T-cell (primary cell): ENCODE measurements around the gene NR1H2. TPM values are rescaled to one million over a fixed set of nuclear protein-coding genes. Genes with fewer than 3 reads are reported as not detected.
"Not testable (repeated sequence)": the region's sequence is repeated elsewhere in the genome, so short reads cannot be mapped to it uniquely, and the experiment has no call there.

Experiments used
- ATAC-seq, 4 experiments: fragments of 200-7000 bp in 3 of 4; fragments of 150-1000 bp in 1 of 4; cut with Tn5 transposase; replicated peaks in 1 of 4; 1 replicate in 3 of 4; 2 replicates in 1 of 4; pipeline ENCODE4 v1.10.0; 2021; ENCODE audit warnings: moderate library complexity in 3 of 4, mild to moderate bottlenecking in 2 of 4, moderate number of reproducible peaks in 1 of 4
- CTCF ChIA-PET, 2 donors: fragments of 300-600 bp; sonication (Branson Sonifier 250); formaldehyde crosslinking; loops; one replicate each; lab custom pipeline; 2022; ENCODE audit warnings: antibody characterized with exemption in 2 of 2; lab: Charles Lee
- POLR2A ChIA-PET, 2 donors: fragments of 300-600 bp; sonication (Branson Sonifier 250); formaldehyde crosslinking; loops; one replicate each; lab custom pipeline; 2022; ENCODE audit warnings: antibody characterized with exemption in 2 of 2; lab: Charles Lee
- DNase-seq, 35 experiments: peaks; one replicate each; pipeline versions ENCODE4 v3.0.0 to v3.0.0-alpha.2; 2013 to 2023
- H3K27ac ChIP-seq: one replicate; pipeline ENCODE4 v1.5.1; 2013; ENCODE audit warnings: low read length
- H3K27me3 ChIP-seq, 2 experiments: replicated peaks in 1 of 2; 1 replicate in 1 of 2; 2 replicates in 1 of 2; pipeline versions ENCODE4 v1.6.1 to v1.7.0; 2013; ENCODE audit warnings: low read length in 1 of 2, mixed read lengths in 1 of 2; ENCODE audit not compliant: control insufficient read depth in 2 of 2, insufficient read depth in 2 of 2; ENCODE audit errors: extremely low read depth in 1 of 2
- H3K36me3 ChIP-seq, 2 donors: 1 replicate in 1 of 2; 2 replicates in 1 of 2; pipeline versions ENCODE4 v1.6.1 to v1.7.0; 2013; ENCODE audit warnings: low read length in 1 of 2; ENCODE audit not compliant: control insufficient read depth in 2 of 2, insufficient read depth in 1 of 2; ENCODE audit errors: extremely low read depth in 1 of 2
- H3K4me1 ChIP-seq, 2 experiments: 1 replicate in 1 of 2; 2 replicates in 1 of 2; pipeline versions ENCODE4 v1.6.1 to v1.7.0; 2013; ENCODE audit warnings: low read length in 2 of 2, mixed read lengths in 1 of 2; ENCODE audit not compliant: insufficient read depth in 2 of 2, control insufficient read depth in 1 of 2; ENCODE audit errors: extremely low read depth in 1 of 2
- H3K4me3 ChIP-seq, 2 donors: 1 replicate in 1 of 2; 2 replicates in 1 of 2; pipeline versions ENCODE4 v1.5.1 to v1.7.0; 2013; ENCODE audit warnings: mild to moderate bottlenecking in 2 of 2, low read length in 1 of 2, moderate library complexity in 1 of 2; ENCODE audit not compliant: control insufficient read depth in 1 of 2; ENCODE audit errors: extremely low read depth in 1 of 2
- H3K9me3 ChIP-seq: 2 replicates; pipeline ENCODE4 v1.7.0; 2013
- H3K27ac Mint-ChIP-seq, 2 donors: one replicate each; pipeline ENCODE4 v1.8.0; 2020 to 2021; ENCODE audit warnings: mild to moderate bottlenecking in 2 of 2, mixed read lengths in 2 of 2
- H3K27me3 Mint-ChIP-seq, 2 donors: one replicate each; pipeline ENCODE4 v1.8.0; 2021 to 2022; ENCODE audit warnings: mixed read lengths in 2 of 2
- H3K36me3 Mint-ChIP-seq: one replicate; pipeline ENCODE4 v1.8.0; 2021; ENCODE audit warnings: mixed read lengths
- H3K4me1 Mint-ChIP-seq, 3 donors: one replicate each; pipeline ENCODE4 v1.8.0; 2020 to 2022; ENCODE audit warnings: mixed read lengths in 3 of 3, mild to moderate bottlenecking in 1 of 3
- H3K4me3 Mint-ChIP-seq, 3 donors: one replicate each; pipeline ENCODE4 v1.8.0; 2020 to 2022; ENCODE audit warnings: mild to moderate bottlenecking in 3 of 3, mixed read lengths in 3 of 3, moderate library complexity in 3 of 3
- H3K9me3 Mint-ChIP-seq, 3 donors: one replicate each; pipeline ENCODE4 v1.8.0; 2020 to 2022; ENCODE audit warnings: mixed read lengths in 3 of 3
- WGBS: methylation state at CpG from one replicate; pipeline ENCODE4 v1.1.5; 2013; ENCODE audit warnings: missing lambda C conversion rate; ENCODE audit not compliant: insufficient coverage; 5-methylcytosine and 5-hydroxymethylcytosine counted together
- total RNA-seq, 35 experiments: library from RNA in 6 of 35; stranded (reverse) in 6 of 35; fragments of 120-200 nt in 1 of 35; gene quantifications; one replicate each; pipeline versions ENCODE4 v1.2.1 to v1.2.4 and lab custom pipeline; 2013 to 2026

NR1H2 gene
- total RNA-seq, 5 donors from 2014 or later (not counting 1 experiment from before 2014, with no cell fraction given): 109 to 236 (median 117) TPM

DNA sequence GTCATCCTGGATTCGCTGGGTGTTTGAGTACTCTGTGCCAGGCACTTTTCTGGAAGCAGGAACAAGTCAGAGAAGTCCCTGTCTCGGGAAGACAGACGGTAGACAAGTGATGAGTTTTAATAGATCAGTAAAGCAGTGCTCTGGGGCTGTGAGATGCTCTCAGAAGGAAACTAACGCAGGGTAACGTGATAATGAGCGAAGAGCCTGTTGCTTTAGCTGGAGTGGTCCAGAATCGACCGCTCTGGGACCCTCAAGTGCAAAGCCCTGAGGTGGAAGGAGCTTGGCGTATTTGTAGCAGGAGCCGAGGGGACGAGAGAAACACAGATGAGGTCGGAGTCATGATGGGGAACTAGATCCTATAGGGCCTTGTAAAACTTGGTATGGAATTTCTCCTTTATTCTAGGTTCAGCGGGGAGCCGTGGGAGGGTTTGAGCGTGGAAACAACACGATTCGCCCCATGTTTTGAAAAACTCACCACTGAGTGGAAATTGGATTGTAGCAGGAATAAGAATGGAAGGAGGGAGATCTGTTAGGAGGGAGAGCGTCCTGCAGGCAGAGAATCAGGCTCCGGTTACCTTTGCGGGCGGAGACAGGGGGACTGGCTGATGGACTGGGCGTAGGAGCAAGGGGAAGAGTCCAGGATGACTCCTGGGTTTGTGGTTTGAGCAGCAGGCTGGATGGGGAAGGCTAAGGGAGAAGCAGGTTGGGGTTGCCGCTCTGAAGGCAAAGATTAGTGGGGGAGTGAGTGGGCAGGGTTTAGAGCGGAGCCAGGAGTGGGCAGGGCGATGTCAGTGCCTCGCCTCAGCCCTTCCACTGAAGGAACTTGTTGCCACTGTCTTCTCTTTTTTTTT is 8.7 kb downstream of the NR1H2 start:
- ChIA-PET POLR2A (interaction anchor here in 1 of 2 donors (1.0 kb wide), 1 partner anchor 27 kb away, joined by 3 read pairs; no protein-coding TSS in a partner anchor), CTCF (interaction anchor here in 1 of 2 donors (0.6 kb wide), 1 partner anchor 1948 kb away, joined by 9 read pairs; no protein-coding TSS in a partner anchor)
- H3K27me3 ChIP-seq: no peaks in the 10 kb centered on the region
- Mint-ChIP-seq H3K27ac (peak overlapping the region; percentile 79 to 92), H3K27me3 (no peaks in the 10 kb centered on the region), H3K9me3 (no peaks in the 10 kb centered on the region), H3K4me3 (peak overlapping the region; percentile 92 to 94 (median 92)), H3K4me1 (peaks cover 24 to 32% (median 31%) of the 10 kb centered on the region in 3 donors), H3K36me3 (peaks cover 14% of the 10 kb centered on the region)
- H3K9me3 ChIP-seq: no peaks in the 10 kb centered on the region
- H3K4me1 ChIP-seq: peaks cover 6 to 23% of the 10 kb centered on the region in 2 experiments
- ATAC-seq (no peak), DNase-seq (no peak)
- H3K36me3 ChIP-seq: peaks cover 13 to 38% of the 10 kb centered on the region in 2 donors
- 21% methylated on average over 24 of the region's 26 CpGs for WGBS
- H3K4me3 ChIP-seq: peak overlapping the region; percentile 45 to 72
- H3K27ac ChIP-seq: peak overlapping the region; percentile 69

DNA sequence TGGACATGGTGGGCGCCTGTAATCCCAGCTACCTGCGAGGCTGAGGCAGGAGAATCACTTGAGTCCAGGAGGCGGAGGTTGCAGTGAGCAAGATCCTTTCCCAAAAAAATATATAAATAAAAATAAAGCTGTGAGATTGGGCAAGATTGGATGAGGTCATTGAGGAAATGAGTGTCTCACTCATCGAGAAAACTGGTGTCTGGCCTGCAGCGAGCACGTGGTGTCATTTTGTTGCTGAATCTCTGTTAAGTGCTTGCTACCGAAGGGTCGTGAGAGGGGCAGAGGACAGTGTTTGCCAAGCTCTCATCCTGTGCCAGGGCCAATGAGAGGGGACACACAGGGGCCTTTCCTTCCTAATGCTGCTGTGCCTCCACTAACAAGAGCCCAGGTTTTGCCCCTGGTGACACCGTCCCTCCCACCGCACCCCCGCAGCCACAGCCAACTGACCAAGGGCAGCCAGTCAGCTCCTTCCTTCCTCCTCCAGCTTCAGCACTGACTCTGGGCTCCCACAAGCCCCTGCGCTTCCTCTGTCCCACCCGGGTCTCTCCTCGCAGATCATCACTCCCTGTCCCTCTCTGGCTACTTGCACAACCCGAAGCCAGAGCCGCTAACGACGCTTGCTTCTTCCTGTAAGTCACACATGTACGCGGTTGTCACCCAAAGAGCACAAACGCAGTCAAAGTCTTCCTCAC is 11.1 kb downstream of the NR1H2 start:
- Histone ChIP-seq H3K4me3 (no peak overlapping the region), H3K27me3 (no peaks in the 10 kb centered on the region), H3K9me3 (no peaks in the 10 kb centered on the region), H3K4me1 (peaks cover 6 to 20% of the 10 kb centered on the region in 2 experiments), H3K36me3 (peaks cover 13% of the 10 kb centered on the region in 2 donors), H3K27ac (no peak overlapping the region)
- CTCF ChIA-PET: interaction anchor here in 1 of 2 donors (1.0 kb wide), 1 partner anchor 21 kb away, joined by 4 read pairs; no protein-coding TSS in a partner anchor
- Mint-ChIP-seq H3K9me3 (no peaks in the 10 kb centered on the region), H3K27ac (no peak overlapping the region), H3K36me3 (peaks cover 10% of the 10 kb centered on the region), H3K27me3 (no peaks in the 10 kb centered on the region), H3K4me1 (peaks cover 24 to 30% (median 28%) of the 10 kb centered on the region in 3 donors), H3K4me3 (peak overlapping the region in 1 of 3 donors; percentile 35)
- WGBS: 94% methylated on average over 17 of the region's 21 CpGs
- ATAC-seq (no peak), DNase-seq (no peak)
- POLR2A ChIA-PET: no interaction called here

DNA sequence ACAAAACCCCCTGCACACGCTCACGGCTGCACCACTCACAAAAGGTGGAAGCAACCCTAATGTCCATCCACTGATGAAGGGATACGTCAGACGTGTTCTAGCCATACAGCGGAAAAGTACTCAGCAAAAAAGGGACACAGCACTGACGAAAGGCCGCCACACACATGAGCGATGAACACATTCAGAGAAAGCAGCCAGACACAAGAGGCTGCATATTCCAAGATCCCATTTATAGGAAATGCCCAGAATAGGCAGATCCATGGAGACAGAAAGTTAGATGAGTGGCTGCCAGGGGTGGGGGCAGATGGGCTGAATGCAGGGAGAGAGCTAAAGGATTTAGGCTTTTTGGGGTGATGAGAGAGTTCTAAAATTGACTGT is 11.6 kb downstream of the NR1H2 start:
- Histone ChIP-seq H3K27me3 (no peaks in the 10 kb centered on the region), H3K4me1 (peaks cover 6 to 20% of the 10 kb centered on the region in 2 experiments), H3K27ac (no peak overlapping the region), H3K9me3 (no peaks in the 10 kb centered on the region), H3K36me3 (peaks cover 8 to 13% of the 10 kb centered on the region in 2 donors), H3K4me3 (no peak overlapping the region)
- POLR2A ChIA-PET: no interaction called here
- Mint-ChIP-seq H3K27ac (no peak overlapping the region), H3K9me3 (no peaks in the 10 kb centered on the region), H3K4me1 (peaks cover 24 to 30% (median 28%) of the 10 kb centered on the region in 3 donors), H3K36me3 (peaks cover 10% of the 10 kb centered on the region), H3K27me3 (no peaks in the 10 kb centered on the region), H3K4me3 (peak overlapping the region in 1 of 3 donors; percentile 35)
- ATAC-seq: no peak
- 96% methylated on average over 8 of the region's 8 CpGs for WGBS
- CTCF ChIA-PET: no interaction called here
- DNase-seq: no peak

DNA sequence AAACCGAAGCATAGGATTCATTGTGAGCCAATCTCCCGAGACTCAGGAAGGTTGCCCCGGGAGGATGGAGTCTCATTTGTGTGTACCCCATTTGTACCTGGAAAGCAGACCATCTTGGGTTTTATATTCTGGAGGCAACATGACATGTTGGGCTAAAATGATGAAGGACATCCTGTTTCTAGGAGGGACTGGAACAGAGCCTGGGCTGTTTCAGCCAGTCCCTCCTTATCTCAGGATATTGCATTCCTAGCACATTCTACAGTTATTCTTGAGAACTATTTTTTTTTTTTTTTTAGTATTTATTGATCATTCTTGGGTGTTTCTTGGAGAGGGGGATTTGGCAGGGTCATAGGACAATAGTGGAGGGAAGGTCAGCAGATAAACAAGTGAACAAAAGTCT is 14.0 kb downstream of the NR1H2 start:
- peaks cover 16% of the 10 kb centered on the region for H3K36me3 Mint-ChIP-seq
- POLR2A ChIA-PET: interaction anchor here in 1 of 2 donors (0.6 kb wide), 1 partner anchor 1016 kb away, joined by 5 read pairs; no protein-coding TSS in a partner anchor
- H3K27me3 Mint-ChIP-seq: not testable (repeated sequence)

DNA sequence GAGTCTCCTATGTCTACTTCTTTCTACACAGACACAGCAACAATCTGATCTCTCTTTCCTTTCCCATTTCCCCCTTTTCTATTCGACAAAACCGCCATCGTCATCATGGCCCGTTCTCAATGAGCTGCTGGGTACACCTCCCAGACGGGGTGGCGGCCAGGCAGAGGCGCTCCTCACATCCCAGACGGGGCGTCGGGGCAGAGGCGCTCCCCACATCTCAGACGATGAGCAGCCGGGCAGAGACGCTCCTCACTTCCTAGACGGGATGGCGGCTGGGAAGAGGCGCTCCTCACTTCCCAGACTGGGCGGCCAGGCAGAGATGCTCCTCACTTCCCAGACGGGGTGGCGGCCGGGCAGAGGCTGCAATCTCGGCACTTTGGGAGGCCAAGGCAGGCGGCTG is 14.7 kb downstream of the NR1H2 start:
- H3K4me1 Mint-ChIP-seq, H3K27ac ChIP-seq, H3K27me3 ChIP-seq, ATAC-seq, H3K9me3 Mint-ChIP-seq, H3K4me1 ChIP-seq, H3K9me3 ChIP-seq, H3K27me3 Mint-ChIP-seq, DNase-seq, CTCF ChIA-PET, H3K4me3 ChIP-seq, H3K4me3 Mint-ChIP-seq, POLR2A ChIA-PET, H3K27ac Mint-ChIP-seq: not testable (repeated sequence)
- peaks cover 20% of the 10 kb centered on the region for H3K36me3 Mint-ChIP-seq
- peaks cover 7 to 19% of the 10 kb centered on the region in 2 donors for H3K36me3 ChIP-seq
- 96% methylated on average over 10 of the region's 23 CpGs for WGBS

More for the DNA sequence above, 14.0 kb downstream of the NR1H2 start:
- H3K9me3 ChIP-seq, H3K27ac Mint-ChIP-seq, H3K4me1 ChIP-seq, H3K27me3 ChIP-seq, DNase-seq, H3K4me3 Mint-ChIP-seq, H3K27ac ChIP-seq, H3K4me1 Mint-ChIP-seq, CTCF ChIA-PET, H3K4me3 ChIP-seq, H3K9me3 Mint-ChIP-seq, ATAC-seq: not testable (repeated sequence)
- peaks cover 7 to 20% of the 10 kb centered on the region in 2 donors for H3K36me3 ChIP-seq
- WGBS: 93% methylated on average over 3 of the region's 3 CpGs

DNA sequence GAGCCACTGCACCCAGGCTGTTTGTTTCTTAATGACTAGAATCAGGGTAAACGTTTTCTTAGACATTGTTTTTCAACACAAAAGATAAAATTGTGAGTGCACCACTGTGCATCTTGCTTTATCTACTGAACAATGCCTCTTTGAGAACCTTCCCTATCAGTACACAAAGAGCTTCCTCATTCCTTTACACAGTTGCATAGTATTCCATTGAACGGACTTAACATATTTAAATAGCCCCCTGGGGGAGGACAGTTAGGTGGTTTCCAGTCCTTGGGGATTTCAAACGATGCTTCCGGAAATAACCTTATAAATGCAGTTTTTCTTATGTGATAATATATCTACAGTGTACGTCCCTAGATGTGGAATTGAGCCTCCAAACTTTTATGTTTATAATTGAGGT is 16.5 kb downstream of the NR1H2 start:
- Histone ChIP-seq H3K27ac (no peak overlapping the region), H3K27me3 (no peaks in the 10 kb centered on the region), H3K36me3 (peaks cover under 1 to 7% of the 10 kb centered on the region in 2 donors), H3K9me3 (no peaks in the 10 kb centered on the region), H3K4me3 (no peak overlapping the region), H3K4me1 (no peaks in the 10 kb centered on the region)
- H3K36me3 Mint-ChIP-seq: peaks cover 18% of the 10 kb centered on the region
- no peak overlapping the region for H3K27ac Mint-ChIP-seq
- WGBS: 90% methylated on average over 2 of the region's 5 CpGs
- ATAC-seq (no peak), DNase-seq (no peak)
- H3K4me1 Mint-ChIP-seq: peaks cover 0 to 2% (median under 1%) of the 10 kb centered on the region in 3 donors
- H3K4me3 Mint-ChIP-seq: no peak overlapping the region
- no peaks in the 10 kb centered on the region for H3K27me3 Mint-ChIP-seq
- H3K9me3 Mint-ChIP-seq: no peaks in the 10 kb centered on the region
- ChIA-PET CTCF (no interaction called here), POLR2A (no interaction called here)
